Forelimb muscle (tissue), 1 donor: Measurements from ENCODE around the gene KIF1C. TPM values are rescaled to one million over a fixed set of nuclear protein-coding genes. Genes with fewer than 3 reads are reported as not detected.
"Not testable (repeated sequence)": the region's sequence is repeated elsewhere in the genome, so short reads cannot be mapped to it uniquely, and the experiment has no call there.

Source experiments
- DNase-seq: peaks from one replicate; pipeline ENCODE4 v3.0.0-alpha.2; 2013; ENCODE audit warnings: low read depth
- polyA plus RNA-seq: library from polyadenylated mRNA; unstranded; fragments of 120-200 nt; gene quantifications from one replicate; pipeline ENCODE4 v1.2.1, GENCODE V29; 2013; ENCODE audit not compliant: insufficient read length

Gene KIF1C
- polyA plus RNA-seq, 1 donor, result 120 TPM

DNA sequence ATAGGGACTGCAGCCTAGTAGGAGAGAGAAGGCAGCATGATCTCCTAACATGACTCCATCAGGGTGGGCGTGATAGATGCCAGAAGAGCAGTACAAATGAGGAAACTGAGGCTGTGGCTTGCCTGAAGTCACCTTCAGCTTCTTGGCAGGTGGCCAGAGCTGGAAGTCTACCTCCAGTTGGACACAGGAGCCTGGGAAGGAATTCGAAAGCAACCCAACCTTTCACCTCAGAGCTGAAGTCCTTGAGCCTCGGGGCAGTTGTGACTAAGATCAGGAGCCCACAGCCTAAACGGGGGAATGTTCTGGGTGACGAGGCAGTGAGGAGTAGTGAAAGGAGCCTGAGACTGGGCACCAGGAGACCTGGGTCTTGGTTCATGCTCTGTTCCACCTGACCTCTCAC is 46.9 kb downstream of the KIF1C start:
- no peak for DNase-seq

DNA sequence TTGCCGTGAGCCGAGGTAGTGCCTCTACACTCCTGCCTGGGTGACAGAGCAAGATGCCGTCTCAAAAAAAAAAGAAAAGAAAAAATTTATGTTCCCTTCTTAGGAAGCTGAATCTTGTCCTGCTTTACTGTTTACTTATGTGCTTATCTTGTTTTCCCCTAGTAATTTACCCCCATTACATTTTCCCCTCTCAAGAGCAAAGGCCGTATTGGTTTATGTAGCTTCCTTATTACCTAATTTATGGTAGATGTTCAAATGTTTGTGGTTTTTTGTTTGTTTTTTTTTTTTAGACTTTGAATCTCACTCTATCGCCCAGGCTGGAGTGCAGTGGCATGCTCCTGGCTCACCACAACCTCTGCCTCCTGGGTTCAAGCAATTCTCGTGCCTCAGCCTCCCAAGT is 47.7 kb downstream of the KIF1C start:
- no peak for DNase-seq

GRCh38 chr17:5047446-5047845 is 49.7 kb downstream of the KIF1C start:
- DNase-seq, result no peak

GRCh38 chr17:5049314-5049841 is 51.6 kb downstream of the KIF1C start:
- no peak for DNase-seq

DNA sequence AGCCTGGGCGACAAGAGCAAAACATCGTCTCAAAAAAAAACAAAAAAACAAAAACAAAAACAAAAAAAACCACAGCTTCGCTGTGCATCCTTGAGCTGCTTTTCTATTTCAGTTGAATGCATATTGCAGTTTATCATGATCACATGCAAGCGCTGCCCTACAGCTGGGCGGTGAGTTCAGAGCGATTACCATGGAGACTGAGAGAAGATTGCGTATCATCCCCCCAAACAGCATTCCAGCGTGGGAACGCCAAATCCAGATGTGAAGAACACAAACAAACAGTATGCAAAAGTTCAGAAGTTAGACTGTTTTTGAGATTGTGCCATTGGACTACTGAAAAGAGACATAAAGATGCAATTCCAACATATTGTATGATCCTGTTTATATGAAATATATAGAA is 52.5 kb downstream of the KIF1C start:
- peak; percentile 68 for DNase-seq

DNA sequence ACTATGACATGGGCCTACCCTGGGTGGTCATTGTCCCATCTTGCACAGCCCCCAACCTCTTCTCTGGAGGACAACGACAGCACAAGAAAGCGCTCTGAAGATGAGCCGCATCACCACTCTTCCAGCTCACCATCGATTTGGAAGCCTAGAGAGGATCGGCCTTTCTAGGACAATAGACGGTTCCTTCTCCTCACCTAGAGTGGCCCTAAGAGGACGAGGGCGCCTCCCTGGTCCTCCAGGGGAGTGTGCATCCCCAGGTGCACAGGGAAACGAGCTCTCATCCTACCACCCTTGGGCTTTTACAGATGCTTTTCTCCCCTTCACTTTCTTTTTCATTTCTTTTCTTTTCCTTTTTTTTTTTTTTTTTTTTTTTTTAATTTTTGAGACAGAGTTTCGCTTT is 57.8 kb downstream of the KIF1C start:
- no peak for DNase-seq

DNA sequence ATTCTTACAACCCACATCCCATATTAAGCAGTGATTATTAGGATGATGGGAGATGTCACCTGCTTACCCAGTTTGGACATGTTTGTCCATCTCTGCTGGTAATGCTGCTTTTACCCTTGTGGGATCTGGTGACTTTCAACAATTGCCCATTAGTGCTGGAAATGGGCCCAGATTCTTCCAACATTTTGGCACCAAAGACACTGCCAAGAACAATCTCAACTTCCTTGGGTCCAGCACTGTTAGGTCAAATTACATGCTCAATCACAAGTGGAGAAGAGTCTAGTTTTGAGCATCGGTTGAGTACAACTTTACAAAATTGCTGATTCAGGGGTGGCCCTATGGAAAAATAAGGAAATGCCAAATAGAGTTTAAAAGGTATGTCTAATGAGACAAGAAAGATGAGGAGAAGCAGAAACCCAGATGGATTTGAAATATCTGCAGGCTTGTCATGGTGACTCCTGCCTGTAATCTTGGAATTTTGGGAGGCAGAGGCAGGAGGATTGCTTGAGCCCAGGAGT is 67.5 kb downstream of the KIF1C start:
- DNase-seq, result no peak

- DNase-seq, result no peak
Observed at GRCh38 chr17:5068236-5068635, 70.5 kb downstream of the KIF1C start.

- no peak for DNase-seq
Observed at GRCh38 chr17:5069724-5070123, 72.0 kb downstream of the KIF1C start.

DNA sequence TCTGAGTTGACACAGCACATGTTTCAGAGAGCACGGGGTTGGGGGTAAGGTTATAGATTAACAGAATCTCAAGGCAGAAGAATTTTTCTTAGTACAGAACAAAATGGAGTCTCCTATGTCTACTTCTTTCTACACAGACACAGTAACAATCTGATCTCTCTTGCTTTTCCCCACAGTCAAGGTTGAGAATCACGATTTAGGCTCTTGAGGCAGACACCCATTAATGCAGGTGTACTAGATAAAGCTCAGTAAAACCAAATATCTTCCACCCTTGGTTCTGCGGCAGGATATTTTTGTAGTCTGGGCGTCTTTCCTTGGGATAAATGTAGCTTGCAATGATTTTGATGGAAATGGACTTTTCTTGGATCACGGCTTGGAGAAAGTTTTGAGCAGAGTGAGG is 77.7 kb downstream of the KIF1C start:
- DNase-seq, result not testable (repeated sequence)

GRCh38 chr17:5077275-5077674 is 79.5 kb downstream of the KIF1C start:
- DNase-seq, result not testable (repeated sequence)

DNA sequence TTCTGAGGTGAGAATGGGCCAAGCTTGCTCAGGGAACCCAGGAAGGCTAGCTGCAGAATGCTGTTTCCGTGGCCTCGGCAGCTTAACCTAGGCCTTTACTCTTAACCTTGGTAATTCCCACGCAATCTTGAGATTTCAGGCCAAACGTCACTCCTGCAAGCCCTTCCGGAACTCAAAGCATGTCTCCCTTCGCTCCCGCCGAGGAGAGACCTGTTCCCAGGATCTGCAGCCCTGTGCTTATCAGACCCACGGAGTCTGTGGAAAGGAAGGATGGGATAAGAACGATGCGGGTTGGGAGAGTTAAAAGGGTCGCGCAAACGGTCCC is 80.0 kb downstream of the KIF1C start:
- no peak for DNase-seq

Other genes starting within 250 kb of the KIF1C start
- gene TM4SF5, start 226.1 kb upstream of the KIF1C start, polyA plus RNA-seq, result not detected
- gene VMO1, start 211.6 kb upstream of the KIF1C start, polyA plus RNA-seq, result 9.7 TPM
- gene GLTPD2, start 209.0 kb upstream of the KIF1C start, polyA plus RNA-seq, result 0.95 TPM
- gene PSMB6, start 201.8 kb upstream of the KIF1C start, polyA plus RNA-seq, result 96.7 TPM
- gene PLD2, start 190.8 kb upstream of the KIF1C start, polyA plus RNA-seq, result 25.4 TPM
- 25.4 TPM for gene MINK1, start 164.6 kb upstream of the KIF1C start, polyA plus RNA-seq
- 1.3 TPM for gene C17orf107, start 98.4 kb upstream of the KIF1C start, polyA plus RNA-seq
- 2.3 TPM for gene CHRNE, start 94.9 kb upstream of the KIF1C start, polyA plus RNA-seq
- 0.92 TPM for gene GP1BA, start 65.7 kb upstream of the KIF1C start, polyA plus RNA-seq
- gene SLC25A11, start 57.9 kb upstream of the KIF1C start, polyA plus RNA-seq, result 53.8 TPM
- gene RNF167, start 57.7 kb upstream of the KIF1C start, polyA plus RNA-seq, result 72.7 TPM
- 349 TPM for gene PFN1, start 49.4 kb upstream of the KIF1C start, polyA plus RNA-seq
- 2,114 TPM for gene ENO3, start 46.8 kb upstream of the KIF1C start, polyA plus RNA-seq
- 90.2 TPM for gene SPAG7, start 30.1 kb upstream of the KIF1C start, polyA plus RNA-seq
- gene CAMTA2, start 10.3 kb upstream of the KIF1C start, polyA plus RNA-seq, result 27.3 TPM
- gene INCA1, start 428 bp upstream of the KIF1C start, polyA plus RNA-seq, result 5.0 TPM
- gene SLC52A1, start 37.5 kb downstream of the KIF1C start, polyA plus RNA-seq, result 0.08 TPM
- 11.8 TPM for gene ZFP3, start 80.5 kb downstream of the KIF1C start, polyA plus RNA-seq
- 24.4 TPM for gene ZNF232, start 113.9 kb downstream of the KIF1C start, polyA plus RNA-seq
- 30.0 TPM for gene USP6, start 118.1 kb downstream of the KIF1C start, polyA plus RNA-seq
- gene ZNF594, start 193.9 kb downstream of the KIF1C start, polyA plus RNA-seq, result 11.2 TPM
- gene SCIMP, start 236.9 kb downstream of the KIF1C start, polyA plus RNA-seq, result 1.2 TPM